ENCODE data around the gene RPGRIP1L. TPM values are rescaled to one million over a fixed set of nuclear protein-coding genes. Genes with fewer than 3 reads are reported as not detected.

The RPGRIP1L gene
- total and polyA plus RNA-seq, 2 of the 8 experiments (the other 6 are each of a cell fraction or from before 2014, with no cell fraction given): 4.0 to 13.7 TPM

DNA sequence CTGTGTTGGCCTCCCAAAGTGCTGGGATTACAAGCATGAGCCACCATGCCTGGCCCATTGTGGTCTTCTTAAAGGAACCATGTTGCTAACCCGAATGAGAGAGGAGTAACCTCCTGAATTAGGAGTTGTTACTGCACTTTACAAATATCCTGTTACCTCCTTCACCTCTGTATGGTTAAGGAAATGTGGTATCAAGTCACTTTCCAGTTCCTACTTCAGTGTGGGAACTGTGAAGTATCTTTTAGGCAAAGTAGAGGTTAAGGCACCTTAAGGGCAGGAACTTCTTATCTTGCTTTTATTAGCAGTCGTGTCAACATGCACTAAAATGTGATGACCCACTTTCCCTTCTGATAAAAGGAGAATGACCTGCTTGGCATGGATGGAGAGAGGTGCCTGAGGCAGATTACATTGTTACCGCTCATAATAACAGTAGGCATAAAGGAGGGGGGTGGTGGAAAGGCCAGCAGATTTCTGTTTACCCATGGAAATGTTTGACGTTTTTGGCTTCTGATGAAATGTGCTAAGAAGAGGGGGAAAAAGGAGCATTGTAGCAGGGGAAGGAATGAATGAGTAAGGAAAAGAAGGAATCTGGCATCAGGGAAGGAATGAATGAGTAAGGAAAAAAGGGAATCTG lies 28.8 kb upstream of the RPGRIP1L start:
- Histone ChIP-seq H2BK15ac (ENCODE audit: low read length) (no peak overlapping the region), H3K27ac (ENCODE audit: low read depth, low read length) (no peak overlapping the region), H3K4me1 (replicated peaks in 1 of 4; ENCODE audit: control insufficient read depth in 3 of 4, insufficient read depth in 4 of 4, low read length in 3 of 4) (no peaks in the 10 kb centered on the region), H4K20me1 (replicated peaks in 1 of 2; ENCODE audit: control insufficient read depth in 1 of 2, insufficient read depth in 2 of 2, low read length in 2 of 2) (no peaks in the 10 kb centered on the region), H3K14ac (ENCODE audit: insufficient read length) (no peak overlapping the region), H3K79me1 (ENCODE audit: low read depth, low read length) (no peaks in the 10 kb centered on the region), H2BK120ac (replicated peaks; ENCODE audit: low read depth, low read length) (no peak overlapping the region), H4K91ac (replicated peaks; ENCODE audit: insufficient read length, low read length) (no peak overlapping the region), H3K9ac (replicated peaks in 1 of 4; ENCODE audit: extremely low read depth in 1 of 4, low read depth in 3 of 4, low read length in 3 of 4) (no peak overlapping the region), H3K27me3 (replicated peaks in 1 of 4; ENCODE audit: control insufficient read depth in 3 of 4, extremely low read depth in 1 of 4, insufficient read depth in 3 of 4, low read length in 3 of 4) (no peaks in the 10 kb centered on the region), H3K56ac (replicated peaks; ENCODE audit: insufficient read length, low read depth, low read length) (no peak overlapping the region), H3K4ac (replicated peaks; ENCODE audit: insufficient read length, low read depth, low read length) (no peak overlapping the region), H2AK5ac (ENCODE audit: low read depth, low read length) (no peak overlapping the region), H3K36me3 (ENCODE audit: control insufficient read depth in 2 of 4, insufficient read depth in 4 of 4, low read length in 3 of 4) (no peaks in the 10 kb centered on the region), H2BK12ac (ENCODE audit: low read depth, low read length) (no peak overlapping the region), H3K79me2 (ENCODE audit: control insufficient read depth in 1 of 2, insufficient read depth in 2 of 2, low read length in 2 of 2) (peaks cover 0 to 21% of the 10 kb centered on the region in 2 experiments; a peak in 3 of 4 replicates), H4K5ac (ENCODE audit: insufficient read length, low read depth, low read length) (no peak overlapping the region), H4K8ac (ENCODE audit: extremely low read depth, insufficient read depth, low read length) (no peak overlapping the region), H3K9me3 (ENCODE audit: insufficient read depth in 2 of 2, low read depth in 1 of 2, low read length in 1 of 2) (no peaks in the 10 kb centered on the region), H3K18ac (ENCODE audit: extremely low read depth, low read length) (no peak overlapping the region), H3K23ac (ENCODE audit: insufficient read length) (no peak overlapping the region), H2BK5ac (ENCODE audit: low read depth, low read length) (no peak overlapping the region), H3K4me2 (ENCODE audit: insufficient read depth in 1 of 2, low read depth in 2 of 2, low read length in 2 of 2) (no peak overlapping the region), H2BK20ac (ENCODE audit: low read length) (no peak overlapping the region), H2AFZ (ENCODE audit: low read length) (no peak overlapping the region), H3K23me2 (ENCODE audit: low read depth, low read length) (no peaks in the 10 kb centered on the region; the same call in 1 of the 2 replicates), H3K4me3 (ENCODE audit: extremely low read depth in 1 of 4, insufficient read depth in 2 of 4, low read depth in 3 of 4, low read length in 4 of 4) (no peak overlapping the region)
- WGBS, 2 experiments (ENCODE audit: extremely low coverage in 1 of 2, insufficient coverage in 1 of 2, insufficient read length in 1 of 2, insufficient replicate concordance in 2 of 2, low coverage in 1 of 2, low lambda C conversion rate in 2 of 2, missing lambda C conversion rate in 1 of 2): 88% methylated on average over 4 of the region's 4 CpGs; no CpG with 5 or more reads in 1 of the 2 experiments
- POLR2A ChIA-PET (ENCODE audit: partially characterized antibody): no interaction called here
- CTCF ChIA-PET (ENCODE audit: partially characterized antibody): interaction anchor here (0.7 to 4.4 kb wide), 2 partner anchors 10 to 28 kb away, joined by 3 to 40 read pairs; no protein-coding TSS in a partner anchor
- DNase-seq (ENCODE audit: low read depth in 1 of 2, low spot score in 2 of 2) (no peak), FAIRE-seq (no peak)
- TF ChIP-seq ASH2L (IDR thresholded peaks at IDR 0.05; ENCODE audit: low read length) (no peak), CHD2 (IDR thresholded peaks at IDR 0.05; ENCODE audit: low read length) (no peak), KDM4A (IDR thresholded peaks at IDR 0.05; ENCODE audit: low read depth, low read length, severe bottlenecking) (no peak), TCF12 (IDR thresholded peaks at IDR 0.05; ENCODE audit: low read depth, low read length) (no peak), SIN3A (conservative IDR thresholded peaks at IDR 0.05 in 1 of 2, IDR thresholded peaks at IDR 0.05 in 1 of 2; ENCODE audit: low read depth in 1 of 2, low read length in 2 of 2) (no peak), KDM1A (IDR thresholded peaks at IDR 0.05; ENCODE audit: borderline replicate concordance, low read length) (no peak), CHD1 (IDR thresholded peaks at IDR 0.05; ENCODE audit: low read depth, low read length) (no peak), ZNF274 (IDR thresholded peaks at IDR 0.05; ENCODE audit: borderline replicate concordance, extremely low read depth, low read length) (no peak), PHF8 (conservative IDR thresholded peaks at IDR 0.05; ENCODE audit: low read depth, low read length) (no peak), MAFK (IDR thresholded peaks at IDR 0.05; ENCODE audit: low read depth, low read length) (no peak), SP1 (IDR thresholded peaks at IDR 0.05; ENCODE audit: low read depth, low read length) (no peak)
- TF ChIP-seq, protein P1, sequence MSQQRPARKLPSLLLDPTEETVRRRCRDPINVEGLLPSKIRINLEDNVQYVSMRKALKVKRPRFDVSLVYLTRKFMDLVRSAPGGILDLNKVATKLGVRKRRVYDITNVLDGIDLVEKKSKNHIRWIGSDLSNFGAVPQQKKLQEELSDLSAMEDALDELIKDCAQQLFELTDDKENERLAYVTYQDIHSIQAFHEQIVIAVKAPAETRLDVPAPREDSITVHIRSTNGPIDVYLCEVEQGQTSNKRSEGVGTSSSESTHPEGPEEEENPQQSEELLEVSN (IDR thresholded peaks at IDR 0.05): no peak
- TF ChIP-seq, protein P2, sequence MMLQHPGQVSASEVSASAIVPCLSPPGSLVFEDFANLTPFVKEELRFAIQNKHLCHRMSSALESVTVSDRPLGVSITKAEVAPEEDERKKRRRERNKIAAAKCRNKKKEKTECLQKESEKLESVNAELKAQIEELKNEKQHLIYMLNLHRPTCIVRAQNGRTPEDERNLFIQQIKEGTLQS (IDR thresholded peaks at IDR 0.05; ENCODE audit: insufficient read depth, low read depth, low read length): no peak

Measured in H1 (cell line).